HG03060 (cell line): Measurements from ENCODE around the gene TNS3.
A peak's percentile ranks its signal among the peaks of the same experiment; 100 is the strongest.

Experiments
- ATAC-seq: cut with Tn5 transposase; IDR thresholded peaks from one replicate; pipeline ENCODE4 v1.9.1; 2021; ENCODE audit warnings: low read depth, moderate number of reproducible peaks; ENCODE audit not compliant: unreplicated experiment

Gene TNS3

DNA sequence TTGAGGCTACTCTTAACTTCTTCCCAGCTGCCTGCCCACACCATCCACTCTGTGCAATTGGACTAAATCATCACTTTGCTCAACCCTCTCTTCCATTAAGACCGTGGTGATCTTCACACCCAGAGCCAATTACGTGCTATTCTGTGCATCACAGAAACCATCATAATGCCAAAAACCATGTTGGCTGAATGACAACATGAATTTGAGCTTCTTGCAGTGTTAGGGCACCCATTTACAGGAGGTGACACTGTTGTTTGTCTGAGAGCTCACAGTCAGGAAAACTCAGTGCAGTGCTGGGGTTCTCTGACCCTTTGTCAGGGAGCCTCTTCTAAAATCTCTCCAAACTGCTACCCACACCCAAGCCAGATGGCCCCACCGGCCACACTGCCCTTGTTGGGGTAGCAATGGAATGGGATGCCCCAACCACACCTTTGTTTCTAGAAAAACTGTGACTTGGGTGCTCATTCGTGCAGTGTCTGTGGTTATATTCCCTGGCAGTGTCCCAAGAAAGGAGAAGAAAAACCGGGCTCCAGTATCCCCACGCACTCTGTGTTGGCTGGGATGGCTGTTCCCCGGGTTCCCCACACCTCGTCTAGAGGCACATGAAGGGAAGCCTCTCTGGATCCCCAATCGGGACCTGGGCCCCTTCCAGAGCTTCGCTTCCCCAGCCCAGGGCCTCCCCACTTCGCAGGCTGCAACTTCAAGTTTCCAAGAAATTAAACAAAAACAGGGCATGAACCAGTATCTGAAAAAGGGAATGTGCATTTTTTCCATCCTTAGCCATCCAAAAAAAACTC lies 2.0 kb upstream of the TNS3 start:
- ATAC-seq, result no peak

DNA sequence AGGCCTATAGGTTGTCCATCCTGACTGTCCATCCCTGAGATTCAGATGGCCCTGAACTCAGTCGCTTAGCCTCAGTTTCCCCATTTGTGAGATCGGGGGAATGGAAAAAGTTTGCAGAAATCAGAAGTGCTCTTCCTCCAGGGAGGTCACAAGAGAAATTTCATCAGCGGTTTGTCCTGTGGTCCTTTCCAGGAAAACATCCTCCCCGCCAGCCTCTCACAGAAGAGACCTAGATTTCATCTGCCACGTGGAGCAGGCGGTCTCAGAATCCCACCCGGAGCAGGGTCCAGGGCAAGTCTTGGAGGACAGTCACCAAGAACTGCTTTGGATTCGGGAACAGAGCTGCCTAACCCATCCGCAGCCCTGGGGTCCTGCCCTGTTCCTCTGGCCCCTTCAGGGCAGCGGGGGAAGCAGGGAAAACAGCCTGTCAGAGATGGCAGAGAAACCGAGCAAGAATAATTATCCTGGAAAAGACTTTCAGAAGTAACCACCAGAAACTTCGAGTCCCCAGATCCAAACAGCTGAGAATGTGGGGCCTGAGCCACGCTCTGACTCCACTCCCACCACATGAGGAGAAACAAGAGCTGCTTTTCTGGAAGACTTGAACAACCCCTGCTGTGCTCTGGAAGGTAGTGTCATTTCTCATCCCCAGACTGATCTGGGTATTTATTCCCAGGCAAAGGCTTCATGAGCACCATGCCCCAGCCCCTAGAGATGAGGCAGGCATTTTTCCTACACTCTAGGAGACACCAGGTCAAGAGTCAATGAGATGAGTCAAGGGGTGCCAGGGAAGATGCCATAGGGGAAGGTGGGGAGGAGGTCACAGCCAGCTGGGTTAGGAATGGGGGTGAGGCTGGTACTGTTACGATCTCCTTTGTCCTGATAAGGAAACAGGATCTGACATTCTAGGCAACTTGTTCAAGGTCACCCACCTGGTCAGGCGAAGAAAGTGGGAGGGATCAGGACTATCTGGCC lies 1.1 kb upstream of the TNS3 start:
- ATAC-seq, result no peak

DNA sequence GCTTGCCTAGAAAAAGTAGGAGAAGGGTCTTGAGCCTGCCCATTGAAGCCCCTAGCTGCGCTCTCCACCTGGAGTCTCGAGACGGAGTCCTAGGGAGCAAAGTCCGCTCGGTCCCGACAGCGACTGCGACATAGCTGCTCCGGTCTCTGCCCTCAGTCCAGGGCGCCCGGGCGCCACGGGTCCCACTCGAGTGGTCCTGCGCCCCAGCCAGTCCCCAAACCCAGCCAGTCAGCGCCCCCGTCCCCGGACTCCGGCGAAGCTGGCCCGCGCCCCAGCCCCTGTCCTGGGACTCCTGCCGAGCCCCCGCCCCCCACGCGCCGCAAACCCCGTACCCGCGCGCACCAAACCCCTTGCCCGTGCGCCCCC lies 490 bp downstream of the TNS3 start:
- ATAC-seq, result no peak

DNA sequence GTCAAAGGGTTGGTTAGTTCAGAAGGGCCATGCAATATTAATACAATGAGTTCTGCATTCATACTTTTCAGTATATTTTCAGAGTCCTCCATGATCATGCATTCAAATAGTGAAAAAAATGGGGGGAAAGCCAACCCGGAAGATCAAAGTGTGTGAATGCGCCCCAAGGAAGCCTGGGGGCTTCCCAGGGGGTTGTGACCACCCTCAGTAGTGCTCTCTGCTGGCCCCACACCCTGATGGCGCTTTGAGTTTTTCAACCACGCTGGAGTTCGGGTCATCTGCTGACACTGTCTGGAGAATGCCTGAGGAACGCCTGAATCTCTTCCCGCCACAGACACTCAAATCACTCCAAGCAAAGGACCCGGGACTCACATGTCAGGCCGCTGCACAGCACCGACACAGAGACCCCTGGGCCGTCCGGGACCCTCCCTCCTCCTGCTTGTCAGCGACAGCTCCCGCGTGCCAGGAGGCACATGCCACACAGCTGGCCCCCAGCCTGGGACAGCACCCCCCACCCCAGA lies 1.0 kb downstream of the TNS3 start:
- ATAC-seq, result no peak

GRCh38 chr7:47580175-47580706 lies 1.7 kb downstream of the TNS3 start:
- ATAC-seq, result no peak

DNA sequence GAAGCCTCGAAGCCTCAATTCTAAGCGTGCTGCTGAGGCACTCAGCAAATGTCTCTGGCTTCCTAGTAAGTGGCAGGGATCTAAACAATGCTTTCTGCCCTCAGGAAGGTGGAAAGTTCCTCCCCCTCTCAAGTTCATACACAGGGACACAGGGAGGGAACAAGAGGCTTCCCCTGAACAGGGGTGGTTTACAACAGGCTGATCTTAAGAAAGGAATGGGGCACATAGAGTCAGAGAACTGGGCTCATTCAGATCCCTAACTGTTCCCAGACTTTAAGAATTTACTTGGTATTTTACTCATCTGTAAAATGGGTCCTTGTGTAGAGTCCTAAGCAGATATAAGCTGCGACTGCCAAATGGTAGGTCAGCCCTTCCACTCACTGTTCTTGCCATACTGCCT lies 2.5 kb downstream of the TNS3 start:
- no peak for ATAC-seq

- ATAC-seq, result no peak
These were observed 3.2 kb downstream of the TNS3 start for GRCh38 chr7:47578579-47579270.

DNA sequence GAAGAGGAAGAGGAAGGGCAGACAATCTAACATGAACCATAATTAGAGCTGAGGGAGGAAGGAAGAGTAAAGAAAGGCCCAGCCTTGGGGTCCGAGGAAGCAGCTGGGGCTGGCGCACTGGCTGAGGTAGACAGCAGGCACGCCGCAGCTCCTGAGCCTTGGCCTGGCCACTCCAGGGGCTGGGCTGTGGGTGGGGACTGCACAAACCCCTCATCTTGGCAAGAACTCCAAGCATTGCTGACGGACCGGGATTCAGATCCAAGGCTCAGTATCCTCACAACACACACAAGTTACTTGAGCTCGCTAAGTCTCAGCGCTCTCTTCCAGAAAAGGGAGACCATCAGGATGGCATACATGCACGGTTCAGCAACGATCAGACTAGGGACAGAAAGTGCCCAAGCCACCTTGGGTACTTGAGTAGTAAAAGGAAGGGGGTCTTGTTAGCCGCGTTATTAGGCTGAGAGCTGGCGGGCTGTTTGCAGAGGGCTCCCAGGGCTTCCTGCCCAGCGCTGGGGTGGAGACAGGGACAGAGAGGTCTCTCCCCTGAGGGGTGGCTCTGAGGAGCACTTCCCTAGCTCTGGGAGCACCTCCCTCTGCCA lies 4.5 kb downstream of the TNS3 start:
- no peak for ATAC-seq

DNA sequence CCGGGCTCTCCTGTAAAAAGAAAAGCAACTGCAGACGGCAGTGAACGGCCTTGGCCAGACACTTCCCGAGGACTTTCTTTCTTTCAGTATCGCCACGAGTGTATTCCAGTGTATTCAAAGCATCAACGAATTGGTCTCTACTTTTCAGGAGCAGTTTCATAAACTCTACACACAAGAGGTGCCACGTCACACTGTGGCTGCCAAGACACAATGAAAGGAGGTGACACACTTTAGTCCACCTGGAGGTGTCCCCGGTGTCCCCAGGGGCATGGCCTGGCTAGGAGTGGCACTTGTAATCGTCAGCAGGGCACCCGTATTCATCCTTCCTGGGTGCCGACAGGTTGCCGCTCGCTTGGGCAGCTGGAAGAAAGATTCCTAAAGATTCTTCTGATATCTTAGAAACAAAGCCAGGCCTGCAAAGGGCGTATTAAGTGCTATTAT lies 5.0 kb downstream of the TNS3 start:
- ATAC-seq, result no peak

GRCh38 chr7:47576031-47576865 lies 5.7 kb downstream of the TNS3 start:
- no peak for ATAC-seq

DNA sequence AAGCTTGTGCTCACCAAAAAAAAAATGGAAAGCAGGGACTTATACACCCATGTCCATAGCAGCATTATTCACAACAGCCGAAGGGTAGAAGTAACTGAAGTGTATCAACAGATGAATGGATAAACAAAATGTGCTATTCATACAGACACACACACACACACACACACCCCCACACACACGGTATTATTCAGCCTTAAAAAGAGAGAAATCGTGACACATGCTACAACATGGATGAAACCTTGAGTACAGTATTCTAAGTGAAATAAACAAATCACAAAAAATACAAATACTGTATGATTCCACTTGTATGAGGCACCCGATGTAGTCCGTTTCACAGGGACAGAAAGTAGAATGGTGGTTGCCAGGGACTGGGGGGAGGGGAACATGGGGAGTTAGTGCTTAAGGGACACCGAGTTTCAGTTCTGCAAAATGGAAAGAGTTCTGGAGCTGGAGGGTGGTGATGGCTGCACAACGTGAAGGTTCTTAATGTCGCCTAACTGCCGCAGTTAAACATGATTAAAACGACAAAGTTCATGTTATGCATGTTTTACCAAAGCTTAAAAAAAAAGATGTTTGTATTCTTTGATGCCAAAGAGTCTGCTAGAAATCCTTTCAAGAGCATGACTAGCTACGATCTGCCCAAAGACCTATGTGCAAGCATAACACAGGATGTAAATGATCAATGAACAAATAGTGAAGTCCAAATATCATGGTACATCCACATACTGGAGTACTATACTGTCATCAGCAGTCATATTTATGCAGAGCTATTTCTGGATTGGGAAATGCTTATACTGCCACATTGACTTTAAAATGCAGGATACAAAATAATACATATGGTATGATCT lies 7.2 kb downstream of the TNS3 start:
- ATAC-seq, result peak; percentile 71

- no peak for ATAC-seq
These were observed 8.0 kb downstream of the TNS3 start for GRCh38 chr7:47573758-47574481.

GRCh38 chr7:47572939-47573757 lies 8.8 kb downstream of the TNS3 start:
- no peak for ATAC-seq

DNA sequence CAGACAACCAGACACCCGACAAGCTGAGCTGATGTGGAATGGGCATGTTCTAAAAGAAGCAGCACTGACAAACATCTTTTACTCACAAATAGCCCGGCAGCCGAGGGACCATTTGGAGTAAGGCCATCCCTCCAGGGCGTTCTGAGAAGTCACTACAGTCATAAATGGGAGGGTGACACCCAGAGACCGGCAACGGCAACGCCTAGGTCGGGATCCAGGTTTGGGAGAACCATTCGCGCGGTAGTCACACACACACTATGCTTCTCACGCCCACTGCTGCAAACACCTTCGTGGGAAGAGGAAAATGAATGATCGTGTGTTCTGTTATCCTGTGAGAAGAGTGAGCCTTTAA lies 9.8 kb downstream of the TNS3 start:
- no peak for ATAC-seq

DNA sequence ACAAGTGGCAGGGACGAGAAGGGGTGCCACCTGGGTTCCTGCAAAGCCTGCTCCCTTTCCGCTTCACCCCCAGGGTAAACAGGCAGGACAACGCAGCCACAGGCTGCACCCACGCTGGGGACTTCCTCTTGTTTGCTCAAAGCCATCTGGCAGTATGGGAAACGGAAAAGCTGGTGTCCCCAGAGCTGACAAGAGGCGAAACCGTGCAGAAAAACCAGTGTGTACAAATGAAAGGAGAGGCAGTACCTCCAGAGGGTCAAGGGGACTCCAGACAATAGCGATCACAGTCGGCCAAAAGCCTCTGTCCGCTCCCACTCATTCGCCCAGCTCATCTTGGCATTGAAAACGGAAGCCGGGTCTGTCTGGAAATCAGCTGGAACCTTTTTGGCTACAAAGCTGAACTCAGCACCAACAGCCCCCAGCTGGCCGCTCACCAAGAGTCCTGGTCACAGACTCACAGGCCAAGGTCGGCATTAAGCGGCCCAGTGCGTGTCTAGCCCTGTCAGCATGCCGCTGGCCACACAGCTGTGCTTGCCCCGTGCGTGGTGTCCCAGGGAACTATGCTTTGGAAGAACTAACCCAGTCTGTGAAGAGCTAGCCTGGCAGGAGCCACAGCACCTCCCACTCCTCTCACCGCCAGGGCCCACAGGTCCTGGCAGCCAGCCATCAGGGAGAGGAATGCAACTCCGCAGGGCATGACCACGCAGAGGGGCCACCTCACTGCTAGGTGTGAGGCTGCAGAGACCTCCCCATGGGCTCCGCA lies 10.4 kb downstream of the TNS3 start:
- no peak for ATAC-seq

DNA sequence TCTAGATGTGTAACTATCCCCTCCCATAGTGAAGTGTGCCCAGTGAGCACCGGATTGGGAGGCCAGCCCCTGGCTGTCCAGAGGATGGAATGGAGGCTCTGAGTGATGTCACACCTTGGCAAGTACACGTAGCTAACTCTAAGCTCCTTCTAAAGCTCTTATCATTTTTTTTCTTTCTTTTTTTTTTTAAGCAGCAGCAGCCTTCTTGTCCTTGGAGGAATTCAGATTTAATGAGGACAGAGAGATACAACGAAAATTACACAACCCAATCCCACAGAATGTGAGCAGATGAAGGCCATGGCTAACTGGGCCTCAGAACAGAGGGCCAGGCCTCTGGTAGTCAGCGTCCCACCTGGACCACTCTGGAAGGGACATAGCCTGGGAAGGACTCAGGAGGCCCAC lies 11.3 kb downstream of the TNS3 start:
- ATAC-seq, result no peak
